ENCODE measurements around the gene ZBTB1.

The ZBTB1 gene

DNA sequence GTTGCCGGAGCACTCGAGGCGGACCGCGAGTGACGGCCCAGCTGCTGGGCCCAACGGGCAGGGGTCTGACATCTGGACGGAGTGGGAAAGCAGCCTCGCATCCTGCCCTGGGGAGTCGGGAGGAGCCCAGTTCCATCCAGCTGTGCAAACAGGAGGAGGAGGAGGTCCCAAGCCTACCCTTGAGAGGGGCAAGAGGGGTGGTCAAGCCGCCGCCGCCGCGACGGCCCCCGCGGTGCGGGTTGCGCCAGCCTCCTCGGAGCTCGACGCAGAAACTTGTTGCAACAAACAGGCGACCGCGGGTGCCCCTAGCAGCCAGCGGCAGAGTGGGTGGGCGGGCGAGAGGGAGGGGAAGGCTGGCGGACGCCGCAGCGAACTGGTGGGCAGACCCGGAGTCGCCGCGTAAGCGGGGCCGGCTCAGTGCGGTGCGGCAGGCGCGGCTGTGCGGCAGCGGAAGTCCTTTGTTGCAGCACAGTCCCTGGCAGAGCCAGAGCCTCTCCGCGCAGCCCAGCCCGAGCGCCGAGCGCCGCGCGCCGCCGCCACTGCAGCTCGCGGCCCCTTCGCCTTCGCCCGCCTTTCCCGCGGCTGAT is at the start of gene ZBTB1:
Gene ZBTB1 (plus strand): TSS at position 461 of the 587 bp plus-strand sequence. CDS start 16,735 bp downstream, outside the sequence.
- DNase-seq, result peak; percentile 90

- no peak for DNase-seq
These were observed 45.0 kb upstream of the ZBTB1 start for GRCh38 chr14:64459405-64460136.

- no peak for DNase-seq
These were observed 43.3 kb upstream of the ZBTB1 start for GRCh38 chr14:64461221-64461620.

DNA sequence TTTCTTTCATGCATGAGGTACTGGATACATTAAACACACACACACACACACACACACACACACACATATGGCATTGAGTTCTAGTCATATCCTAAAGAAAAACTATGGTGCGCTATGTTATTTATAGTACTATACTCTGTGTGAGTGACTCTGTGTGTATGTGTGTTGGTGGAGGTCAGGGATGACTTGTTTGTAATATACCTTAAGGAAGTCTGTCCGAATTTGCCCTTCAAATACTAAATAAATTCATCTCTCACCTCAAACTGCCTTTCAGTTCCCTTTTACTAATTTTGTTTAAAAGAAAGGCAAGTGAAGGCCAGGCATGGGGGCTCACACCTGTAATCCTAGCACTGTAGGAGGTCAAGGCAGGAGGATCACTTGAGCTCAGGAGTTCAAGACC is 41.4 kb upstream of the ZBTB1 start:
- no peak for DNase-seq

GRCh38 chr14:64463873-64464272 is 40.7 kb upstream of the ZBTB1 start:
- DNase-seq, result no peak

GRCh38 chr14:64464651-64465050 is 39.9 kb upstream of the ZBTB1 start:
- DNase-seq, result no peak

GRCh38 chr14:64465191-64465822 is 39.3 kb upstream of the ZBTB1 start, which contains the start of gene AKAP5:
Gene AKAP5, plus strand, starts transcription at chr14:64465499. Its CDS starts 2,896 bp downstream, at chr14:64468395.
- peak; percentile 52 for DNase-seq

- DNase-seq, result no peak
These were observed 38.6 kb upstream of the ZBTB1 start for GRCh38 chr14:64465831-64466554.

GRCh38 chr14:64467101-64467500 is 37.5 kb upstream of the ZBTB1 start:
- no peak for DNase-seq

GRCh38 chr14:64467566-64467965 is 37.0 kb upstream of the ZBTB1 start:
- DNase-seq, result no peak

GRCh38 chr14:64468451-64468850 is 36.1 kb upstream of the ZBTB1 start:
- no peak for DNase-seq

GRCh38 chr14:64474041-64474440 is 30.5 kb upstream of the ZBTB1 start:
- DNase-seq, result no peak

DNA sequence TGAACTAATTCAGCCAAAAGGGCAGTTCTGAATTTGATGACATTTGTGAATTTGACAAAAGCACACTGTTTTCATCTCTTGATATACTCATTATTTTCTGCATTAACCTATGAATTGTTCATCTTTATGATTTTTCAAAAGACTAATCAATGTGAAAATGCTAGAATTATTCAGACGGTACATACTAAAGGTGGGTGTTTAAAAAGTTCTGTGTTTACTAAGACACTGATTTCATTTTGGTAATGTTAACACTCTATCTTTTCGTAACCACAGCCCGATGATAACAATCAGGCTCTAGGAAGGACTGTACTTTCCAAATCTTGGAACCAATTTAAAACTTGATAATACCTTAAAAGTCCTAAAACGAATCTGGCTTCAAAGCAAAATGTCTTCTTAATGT is 29.9 kb upstream of the ZBTB1 start:
- DNase-seq, result no peak

DNA sequence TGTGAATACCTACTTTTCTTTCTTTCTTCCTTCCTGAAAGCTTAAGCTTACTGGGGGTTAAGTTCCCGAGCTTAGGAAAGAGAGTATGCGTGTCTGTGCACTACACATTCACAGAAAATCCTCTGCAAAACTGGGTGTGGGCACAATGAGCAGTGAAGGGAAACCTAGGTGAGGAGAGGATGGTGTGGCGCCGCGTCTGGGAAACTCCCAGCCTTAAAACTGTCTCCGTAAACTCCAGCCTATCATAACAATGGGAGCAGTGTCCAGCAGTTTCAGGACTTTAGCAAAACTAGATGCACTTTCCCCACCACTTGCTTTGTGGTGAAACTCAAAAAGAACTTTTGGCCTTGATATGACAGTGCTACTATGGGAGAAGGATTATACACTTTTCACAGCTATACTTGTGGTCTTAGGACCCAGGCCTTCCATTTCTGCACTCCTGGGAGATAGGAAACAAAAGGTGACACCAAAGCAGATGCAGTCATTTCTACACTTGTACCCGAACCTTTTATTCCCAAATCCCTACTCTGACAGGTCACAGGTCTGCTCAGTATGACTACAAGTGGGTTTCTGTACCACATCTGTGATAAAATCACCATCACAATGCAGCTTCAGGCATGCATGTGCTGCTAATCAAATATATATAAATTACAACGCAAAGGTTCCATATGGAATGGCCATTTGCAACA is 28.8 kb upstream of the ZBTB1 start:
- no peak for DNase-seq

DNA sequence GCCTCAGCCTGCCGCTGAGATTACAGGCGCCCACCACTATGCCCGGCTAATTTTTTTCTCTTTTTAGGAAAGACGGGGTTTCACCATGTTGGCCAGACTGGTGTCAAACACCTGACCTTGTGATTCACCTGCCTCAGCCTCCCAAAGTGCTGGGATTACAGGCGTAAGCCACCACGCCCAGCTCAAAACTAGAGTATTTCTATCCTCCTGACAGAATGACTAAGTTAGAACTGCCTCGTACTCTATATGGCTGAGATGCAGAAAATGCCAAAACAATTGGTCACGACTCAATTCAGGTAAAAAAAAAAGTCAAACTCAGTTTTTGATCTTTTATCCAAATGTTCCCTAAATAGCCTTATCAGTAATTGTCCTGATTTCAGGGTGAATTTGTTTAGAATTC is 28.1 kb upstream of the ZBTB1 start:
- DNase-seq, result no peak

- DNase-seq, result no peak
These were observed 25.8 kb upstream of the ZBTB1 start for GRCh38 chr14:64478634-64479250.

GRCh38 chr14:64488590-64489099 is 15.9 kb upstream of the ZBTB1 start:
- DNase-seq, result no peak

GRCh38 chr14:64491637-64492036 is 12.9 kb upstream of the ZBTB1 start:
- DNase-seq, result no peak

DNA sequence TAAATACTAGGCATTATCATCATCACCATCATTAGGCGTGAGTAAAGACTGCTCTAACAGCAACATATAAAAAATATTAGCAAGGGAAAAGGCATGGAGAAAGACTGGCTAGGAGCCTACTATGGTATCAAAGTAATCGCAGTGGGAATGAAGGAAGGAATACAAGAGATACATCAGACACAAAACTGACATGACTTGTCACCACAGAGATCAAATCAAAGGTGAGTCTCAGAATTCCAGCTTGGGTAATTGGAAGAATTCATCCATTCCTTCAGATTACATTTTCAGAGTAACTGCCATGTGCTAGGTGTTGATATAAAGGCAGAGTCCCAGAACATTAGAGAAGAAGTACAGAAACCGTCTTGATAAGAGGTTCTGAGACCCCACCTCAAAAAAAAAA is 11.1 kb upstream of the ZBTB1 start:
- DNase-seq, result no peak

DNA sequence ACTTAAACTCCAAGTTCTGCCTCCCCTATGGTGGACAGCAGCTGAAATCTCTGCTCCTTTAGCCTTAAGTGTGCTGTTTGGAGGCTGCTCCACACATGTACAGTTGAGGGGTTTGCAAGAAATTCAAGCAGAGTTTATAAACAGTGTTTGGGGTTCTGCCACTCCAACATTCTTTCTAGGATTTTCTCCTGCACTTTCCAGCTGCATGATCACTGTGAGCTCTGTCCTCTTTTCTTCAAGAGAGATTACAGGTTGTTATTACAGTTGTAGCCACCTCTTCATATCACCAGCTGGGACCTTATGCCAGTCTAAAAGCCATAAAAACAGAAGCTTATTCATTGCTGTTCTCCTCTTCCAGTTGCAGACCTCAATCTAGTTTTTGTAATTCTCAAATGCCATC is 9.3 kb upstream of the ZBTB1 start:
- DNase-seq, result no peak

DNA sequence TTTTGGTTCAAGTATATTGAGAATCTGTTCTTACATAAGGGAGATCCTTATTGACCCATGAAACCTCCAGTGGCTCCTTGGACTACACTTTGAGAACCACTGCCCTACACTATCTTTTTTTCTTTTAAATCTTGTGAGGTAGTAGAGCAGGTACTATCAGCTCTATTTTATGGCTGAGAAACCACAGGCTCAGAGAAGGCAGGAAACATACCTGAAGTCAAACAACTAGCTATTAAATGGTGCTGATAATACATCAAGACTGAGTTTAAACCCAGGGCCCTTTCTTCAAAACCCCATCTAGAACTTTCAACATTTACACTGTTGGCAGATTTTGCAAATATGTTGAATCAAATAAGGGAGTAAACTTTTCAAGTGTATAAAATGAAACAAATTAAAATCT is 7.8 kb upstream of the ZBTB1 start:
- no peak for DNase-seq

DNA sequence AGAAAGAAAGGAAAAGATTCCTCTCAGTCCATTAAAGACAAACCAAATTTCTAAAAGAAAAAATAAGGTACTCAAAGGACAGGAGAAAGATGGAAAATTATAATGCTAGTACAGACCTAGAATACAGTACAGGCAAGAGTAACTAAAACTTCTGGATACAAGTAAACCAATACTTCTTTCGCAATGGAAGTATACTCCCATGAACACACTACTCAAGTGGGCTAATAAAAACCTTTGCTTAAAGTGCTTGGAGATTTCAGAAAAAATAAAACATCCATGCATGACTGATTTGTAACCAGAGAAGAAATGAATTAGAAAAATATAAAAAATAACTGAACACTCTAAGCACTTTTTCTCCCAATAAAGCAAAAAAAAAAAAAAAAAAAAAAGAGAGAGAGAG is 4.5 kb upstream of the ZBTB1 start:
- DNase-seq, result no peak
